ENCODE data around the gene UTP14A.

- TF ChIP-seq POLR2A (IDR thresholded peaks at IDR 0.05; ENCODE audit: low read length) (no peak), GATA1 (IDR thresholded peaks at IDR 0.05; ENCODE audit: low read depth, low read length) (no peak)
These were observed 47.3 kb downstream of the UTP14A start for GRCh38 chrX:129953334-129953648.

Data from erythroblast (primary cell).